HL-60 (cell line): ENCODE data around the gene RPL10A.

Experiments used
- POLR2AphosphoS5 ChIP-seq: IDR thresholded peaks from 2 replicates; pipeline ENCODE4 v1.6.1; 2012; ENCODE audit warnings: low read depth
- TF ChIP-seq, protein P1 (sequence below): IDR thresholded peaks from one replicate; pipeline ENCODE4 v1.5.1; 2011; ENCODE audit warnings: low read length, control low read depth, inconsistent platforms; ENCODE audit not compliant: insufficient read depth
- TF ChIP-seq, protein P2 (sequence below): IDR thresholded peaks from 2 replicates; pipeline ENCODE4 v1.6.1; 2012; ENCODE audit warnings: low read depth; ENCODE audit not compliant: insufficient replicate concordance

DNA sequence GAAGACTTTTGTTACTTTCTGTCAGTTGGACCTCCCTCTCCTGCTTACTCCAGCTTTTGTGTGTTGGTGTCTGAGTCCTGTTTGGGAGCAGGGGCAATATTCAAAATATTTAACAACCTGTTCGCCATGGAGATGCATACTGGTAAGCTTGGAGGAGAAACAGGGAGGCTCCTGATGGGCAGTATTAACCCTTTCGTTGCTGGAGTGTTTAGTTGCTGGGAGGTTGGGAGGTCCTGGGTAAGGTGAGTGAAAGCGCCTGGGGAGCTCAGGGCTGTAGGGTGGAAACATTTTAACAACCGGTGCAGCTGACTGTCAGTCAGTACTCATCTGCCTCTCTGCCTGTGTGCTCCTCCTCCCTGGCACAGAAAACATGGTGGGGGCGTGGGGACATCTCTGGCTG lies 40.3 kb downstream of the RPL10A start:
- TF ChIP-seq, protein P1, sequence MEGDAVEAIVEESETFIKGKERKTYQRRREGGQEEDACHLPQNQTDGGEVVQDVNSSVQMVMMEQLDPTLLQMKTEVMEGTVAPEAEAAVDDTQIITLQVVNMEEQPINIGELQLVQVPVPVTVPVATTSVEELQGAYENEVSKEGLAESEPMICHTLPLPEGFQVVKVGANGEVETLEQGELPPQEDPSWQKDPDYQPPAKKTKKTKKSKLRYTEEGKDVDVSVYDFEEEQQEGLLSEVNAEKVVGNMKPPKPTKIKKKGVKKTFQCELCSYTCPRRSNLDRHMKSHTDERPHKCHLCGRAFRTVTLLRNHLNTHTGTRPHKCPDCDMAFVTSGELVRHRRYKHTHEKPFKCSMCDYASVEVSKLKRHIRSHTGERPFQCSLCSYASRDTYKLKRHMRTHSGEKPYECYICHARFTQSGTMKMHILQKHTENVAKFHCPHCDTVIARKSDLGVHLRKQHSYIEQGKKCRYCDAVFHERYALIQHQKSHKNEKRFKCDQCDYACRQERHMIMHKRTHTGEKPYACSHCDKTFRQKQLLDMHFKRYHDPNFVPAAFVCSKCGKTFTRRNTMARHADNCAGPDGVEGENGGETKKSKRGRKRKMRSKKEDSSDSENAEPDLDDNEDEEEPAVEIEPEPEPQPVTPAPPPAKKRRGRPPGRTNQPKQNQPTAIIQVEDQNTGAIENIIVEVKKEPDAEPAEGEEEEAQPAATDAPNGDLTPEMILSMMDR, result no peak
- TF ChIP-seq POLR2AphosphoS5, result no peak
- TF ChIP-seq, protein P2, sequence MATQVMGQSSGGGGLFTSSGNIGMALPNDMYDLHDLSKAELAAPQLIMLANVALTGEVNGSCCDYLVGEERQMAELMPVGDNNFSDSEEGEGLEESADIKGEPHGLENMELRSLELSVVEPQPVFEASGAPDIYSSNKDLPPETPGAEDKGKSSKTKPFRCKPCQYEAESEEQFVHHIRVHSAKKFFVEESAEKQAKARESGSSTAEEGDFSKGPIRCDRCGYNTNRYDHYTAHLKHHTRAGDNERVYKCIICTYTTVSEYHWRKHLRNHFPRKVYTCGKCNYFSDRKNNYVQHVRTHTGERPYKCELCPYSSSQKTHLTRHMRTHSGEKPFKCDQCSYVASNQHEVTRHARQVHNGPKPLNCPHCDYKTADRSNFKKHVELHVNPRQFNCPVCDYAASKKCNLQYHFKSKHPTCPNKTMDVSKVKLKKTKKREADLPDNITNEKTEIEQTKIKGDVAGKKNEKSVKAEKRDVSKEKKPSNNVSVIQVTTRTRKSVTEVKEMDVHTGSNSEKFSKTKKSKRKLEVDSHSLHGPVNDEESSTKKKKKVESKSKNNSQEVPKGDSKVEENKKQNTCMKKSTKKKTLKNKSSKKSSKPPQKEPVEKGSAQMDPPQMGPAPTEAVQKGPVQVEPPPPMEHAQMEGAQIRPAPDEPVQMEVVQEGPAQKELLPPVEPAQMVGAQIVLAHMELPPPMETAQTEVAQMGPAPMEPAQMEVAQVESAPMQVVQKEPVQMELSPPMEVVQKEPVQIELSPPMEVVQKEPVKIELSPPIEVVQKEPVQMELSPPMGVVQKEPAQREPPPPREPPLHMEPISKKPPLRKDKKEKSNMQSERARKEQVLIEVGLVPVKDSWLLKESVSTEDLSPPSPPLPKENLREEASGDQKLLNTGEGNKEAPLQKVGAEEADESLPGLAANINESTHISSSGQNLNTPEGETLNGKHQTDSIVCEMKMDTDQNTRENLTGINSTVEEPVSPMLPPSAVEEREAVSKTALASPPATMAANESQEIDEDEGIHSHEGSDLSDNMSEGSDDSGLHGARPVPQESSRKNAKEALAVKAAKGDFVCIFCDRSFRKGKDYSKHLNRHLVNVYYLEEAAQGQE, result no peak
